Glomerular endothelial cell (primary cell): ENCODE results near the gene KRT14. TPM values are rescaled to one million over a fixed set of nuclear protein-coding genes. Genes with fewer than 3 reads are reported as not detected.
"Not testable (repeated sequence)": the region's sequence is repeated elsewhere in the genome, so short reads cannot be mapped to it uniquely, and the experiment has no call there.

Experiments
- DNase-seq: peaks from one replicate; pipeline ENCODE4 v3.0.0-alpha.2; 2011; ENCODE audit warnings: low read depth, low spot score; ENCODE audit errors: extremely low read depth
- total RNA-seq: library from RNA; depleted of rRNA; stranded (reverse); fragments of >200 nt; gene quantifications from 2 replicates; pipeline ENCODE4 v1.2.3, GENCODE V29; 2015

The KRT14 gene
- total RNA-seq, 1 donor from 2014 or later: not detected

DNA sequence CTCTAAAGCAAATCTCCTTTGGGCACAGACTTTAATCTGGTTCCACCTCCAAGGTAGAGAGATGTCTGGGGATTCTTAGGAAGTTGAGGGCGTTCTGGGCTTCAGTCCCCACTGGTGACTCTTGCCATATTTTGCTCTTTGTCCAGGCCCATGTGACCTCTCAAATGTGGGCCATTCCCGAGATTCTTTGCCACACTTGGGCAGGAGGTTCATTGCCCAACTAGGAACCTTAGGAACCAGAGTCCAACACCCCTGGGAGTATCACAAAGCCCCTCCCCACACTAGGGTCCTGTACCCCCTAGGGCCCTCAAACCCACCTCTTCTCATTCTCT, 6.5 kb downstream of the KRT14 start:
- DNase-seq: no peak

DNA sequence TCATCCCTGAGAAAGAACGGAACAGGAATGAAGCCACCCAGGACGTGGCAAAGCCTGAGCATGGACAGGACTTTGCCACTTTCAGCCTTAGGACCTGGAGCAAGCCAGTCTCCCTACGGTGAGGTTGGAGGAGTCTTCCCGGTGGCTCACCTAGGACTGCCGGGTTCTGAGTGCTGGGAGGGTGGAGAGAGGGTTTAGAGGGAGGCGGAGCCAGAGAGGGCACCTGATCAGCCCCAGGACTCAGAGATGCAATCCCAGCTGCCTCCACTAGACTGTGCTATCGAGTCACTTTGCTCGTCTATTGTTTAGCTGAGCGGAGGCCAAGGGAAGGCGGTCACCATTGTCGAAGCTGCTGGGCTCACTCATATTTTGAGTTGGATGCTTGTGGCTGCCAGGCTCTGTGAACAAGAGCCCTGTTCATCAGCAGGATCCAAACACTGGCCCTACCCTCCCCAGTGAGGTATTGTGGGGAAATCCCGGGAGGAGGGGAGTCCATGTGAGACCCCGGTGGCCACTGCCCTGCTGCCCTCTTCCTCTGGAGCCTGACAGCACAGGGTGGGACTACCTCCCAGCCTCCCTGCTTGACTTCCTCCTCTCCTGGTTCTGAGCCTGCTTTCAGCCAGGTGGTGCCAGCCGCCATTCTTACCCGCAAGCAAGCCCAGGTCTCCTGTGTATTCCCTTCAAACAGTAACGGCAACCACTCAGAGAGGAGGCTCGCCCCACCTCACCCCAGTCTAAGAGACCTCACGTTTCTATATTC, 7.0 kb downstream of the KRT14 start:
- peak; percentile 63 for DNase-seq

DNA sequence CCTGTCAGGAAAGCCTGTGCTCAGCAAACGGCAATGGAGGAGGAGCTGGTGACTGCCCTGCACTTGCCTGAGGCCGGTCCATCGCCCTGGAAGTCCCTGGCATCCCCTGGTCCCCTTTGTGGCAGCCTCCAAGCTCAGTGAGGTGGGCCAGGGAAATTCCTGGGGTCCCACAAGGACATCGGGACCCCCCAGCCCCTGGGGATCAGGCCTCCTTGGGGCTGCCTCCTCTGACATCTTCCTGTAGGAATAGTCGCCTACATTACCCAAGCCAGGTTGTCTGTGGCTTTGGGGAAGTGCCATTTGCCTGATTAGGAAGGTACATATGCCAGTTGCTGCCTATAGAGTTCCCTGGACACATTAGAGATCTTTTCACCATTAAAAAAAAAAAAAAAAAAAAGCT, 7.7 kb downstream of the KRT14 start:
- no peak for DNase-seq

DNA sequence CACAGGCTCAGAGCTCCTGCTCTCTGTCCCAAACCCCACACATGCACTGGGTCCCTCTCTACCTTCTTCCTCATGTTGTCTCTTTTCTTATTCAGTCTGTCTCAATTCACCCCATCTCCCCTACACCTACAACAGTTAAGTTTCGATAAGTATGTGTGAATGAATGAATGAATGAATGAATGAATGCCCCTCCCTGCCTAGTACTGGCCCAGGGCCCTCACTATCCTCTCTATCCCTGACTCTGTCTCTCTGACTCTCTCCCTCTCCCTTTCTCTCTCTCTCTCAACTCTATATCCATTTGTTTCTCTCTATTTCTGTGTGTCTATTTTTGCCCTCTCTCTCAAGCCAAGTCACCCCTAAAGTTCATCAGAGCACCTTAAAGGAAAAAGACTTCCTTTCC, 8.2 kb downstream of the KRT14 start:
- no peak for DNase-seq

DNA sequence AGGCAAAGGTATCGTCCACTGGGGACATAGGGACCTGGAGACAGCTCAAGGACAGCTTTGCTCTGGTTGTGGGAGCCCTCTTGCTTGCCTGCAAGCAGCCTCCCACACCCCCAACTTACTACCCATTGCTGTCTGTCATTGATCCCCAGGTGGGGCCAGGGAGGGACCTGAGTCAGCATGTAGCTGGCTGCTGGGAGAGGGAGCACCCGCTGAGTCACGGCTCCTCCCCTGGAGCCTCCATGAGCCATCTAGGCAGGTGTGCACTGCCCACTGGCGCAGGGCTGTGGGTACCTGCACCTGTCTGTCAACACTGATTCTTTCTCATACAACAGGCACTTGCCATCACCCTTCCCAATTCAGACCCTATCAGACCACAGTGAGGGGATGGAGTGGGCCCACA, 10.0 kb downstream of the KRT14 start:
- not testable (repeated sequence) for DNase-seq

DNA sequence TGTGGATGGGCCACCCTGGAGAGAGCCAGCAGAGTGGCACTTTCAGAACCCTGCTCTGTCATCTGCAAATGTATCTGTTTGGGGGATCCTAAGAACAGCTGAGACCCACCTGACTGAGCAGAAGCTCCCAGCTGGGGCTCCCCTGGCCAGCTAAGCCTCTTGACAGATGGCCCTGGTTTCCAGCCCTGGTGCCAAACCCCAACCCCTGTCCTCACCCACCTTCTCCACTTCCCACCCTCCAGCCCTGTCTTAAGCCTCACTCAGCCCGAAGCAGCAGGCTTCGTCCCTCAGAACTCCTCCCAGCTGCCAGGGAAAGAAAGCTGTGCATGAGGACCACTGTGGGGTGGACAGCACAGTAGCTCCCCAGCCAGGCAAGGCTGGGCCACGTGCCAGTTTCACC, 11.4 kb downstream of the KRT14 start:
- DNase-seq: no peak

DNA sequence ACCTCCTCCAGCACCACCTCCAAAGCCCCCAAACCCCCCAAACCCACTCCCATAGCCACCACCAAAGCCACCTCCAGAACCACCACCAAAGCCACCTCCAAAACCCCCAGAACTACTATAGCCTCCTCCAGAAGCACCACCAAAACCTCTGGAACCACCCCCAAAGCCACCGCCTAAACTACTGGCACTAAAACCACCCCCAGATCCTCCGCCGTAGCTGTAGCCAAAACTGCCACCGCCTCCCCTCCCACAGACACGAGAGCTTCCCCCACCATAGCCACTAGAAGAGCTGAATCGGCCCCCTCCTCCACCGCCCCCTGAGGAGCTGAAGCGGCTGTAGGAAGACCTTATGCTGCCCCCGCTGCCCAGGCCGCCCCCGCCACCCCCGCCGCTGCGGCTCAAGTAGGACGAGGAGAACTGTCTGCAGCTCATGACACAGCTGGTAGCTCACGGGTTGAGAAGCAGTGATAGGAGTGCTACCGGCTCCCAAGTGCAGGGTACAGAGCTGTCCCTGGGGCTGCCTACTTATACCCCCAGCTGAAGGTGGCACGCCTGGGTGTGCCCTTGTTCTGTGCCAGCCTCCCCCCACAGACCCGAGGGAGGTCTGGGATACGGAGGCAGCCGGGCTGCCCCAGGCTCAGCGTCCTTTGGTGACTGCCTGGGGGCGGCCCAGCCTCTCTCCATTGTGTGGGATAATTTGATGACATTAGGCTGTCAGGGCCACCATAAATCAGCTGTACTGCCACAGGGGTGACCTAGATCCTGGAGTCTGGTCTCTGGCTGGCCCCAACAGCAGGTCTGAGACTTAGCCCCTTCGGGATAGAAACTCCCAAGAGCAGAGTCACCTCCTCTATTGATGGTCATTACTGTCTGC, 14.9 kb downstream of the KRT14 start, which contains the start of gene KRT9:
Gene KRT9, minus strand, starts transcription at position 499 of the 874 bp plus-strand sequence. Its CDS starts 67 bp downstream, at position 432.
- no peak for DNase-seq

DNA sequence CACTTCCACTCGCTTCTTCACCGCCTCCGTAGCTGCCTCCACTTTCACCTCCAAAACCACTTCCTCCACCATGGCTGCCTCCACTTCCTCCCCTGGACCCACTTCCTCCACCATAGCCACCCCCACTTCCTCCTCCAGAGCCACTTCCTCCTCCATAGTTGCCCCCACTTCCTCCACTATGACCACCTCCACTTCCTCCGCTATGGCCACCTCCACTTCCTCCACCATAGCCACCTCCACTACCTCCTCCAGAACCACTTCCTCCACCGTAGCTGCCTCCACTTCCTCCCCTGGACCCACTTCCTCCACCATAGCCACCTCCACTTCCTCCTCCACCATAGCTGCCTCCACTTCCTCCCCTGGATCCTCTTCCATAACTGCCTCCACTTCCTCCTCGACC, 19.4 kb downstream of the KRT14 start:
- DNase-seq: no peak

DNA sequence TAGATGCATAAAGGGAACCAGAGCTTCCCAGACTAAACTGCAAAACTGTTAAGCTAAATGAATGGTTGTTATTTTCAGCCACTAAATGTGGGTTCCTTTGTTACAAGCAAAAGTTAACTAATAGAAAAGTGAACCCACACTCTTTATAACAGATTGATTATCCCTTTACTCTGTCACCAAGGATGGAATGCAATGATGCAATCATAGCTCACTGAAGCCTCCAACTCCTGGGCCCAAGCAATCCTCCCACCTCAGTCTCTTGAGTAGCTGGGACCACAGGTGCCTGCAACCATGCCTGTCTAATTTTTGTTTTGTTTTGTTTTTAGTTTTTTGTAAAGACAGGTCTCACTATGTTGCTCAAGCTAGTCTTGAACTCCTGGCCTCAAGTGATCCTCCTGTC, 21.4 kb downstream of the KRT14 start:
- DNase-seq: no peak

DNA sequence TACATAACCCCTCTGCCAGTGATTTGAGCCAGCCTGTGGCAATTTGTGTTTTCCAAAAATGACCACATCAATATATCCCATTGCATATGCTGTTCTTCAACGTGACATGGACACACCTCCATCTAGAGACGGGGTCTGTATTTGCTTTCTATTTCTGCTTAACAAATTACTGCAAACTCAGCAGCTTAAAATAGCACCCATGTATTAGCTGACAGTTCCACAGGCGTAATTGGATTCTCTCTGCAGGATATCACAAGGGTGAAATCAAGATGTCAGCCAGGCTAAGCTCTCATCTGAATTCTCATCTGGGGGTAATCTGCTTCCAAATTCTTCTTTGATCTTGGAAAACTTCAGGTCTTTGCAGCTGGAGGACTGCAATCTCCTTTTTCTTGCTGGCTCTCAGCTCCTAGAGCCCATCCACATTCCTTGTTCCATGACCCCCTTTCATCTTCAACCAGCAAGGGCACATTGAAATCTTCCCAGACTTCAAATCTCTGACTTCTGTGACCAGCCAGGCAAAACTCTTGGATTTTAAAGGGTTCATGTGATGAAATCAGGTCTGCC, 23.0 kb downstream of the KRT14 start:
- no peak for DNase-seq

DNA sequence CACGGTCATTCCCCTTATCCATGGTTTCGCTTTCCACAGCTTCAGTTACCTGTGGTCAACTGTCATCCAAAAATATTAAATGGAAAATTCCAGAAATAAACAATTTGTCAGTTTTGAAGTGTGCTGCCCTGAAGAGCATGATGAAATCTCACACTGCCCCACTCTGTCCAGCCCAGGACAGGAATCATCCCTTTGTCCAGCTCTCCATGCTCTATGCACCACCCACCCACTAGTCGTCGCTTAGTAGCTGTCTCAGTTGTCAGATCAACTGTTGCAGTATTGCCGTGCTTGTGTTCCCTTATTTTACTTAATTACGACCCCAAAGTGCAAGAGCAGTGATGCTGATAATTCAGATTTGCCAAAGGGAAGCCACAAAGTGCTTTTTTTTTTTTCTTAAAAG, 25.1 kb downstream of the KRT14 start:
- DNase-seq: no peak

DNA sequence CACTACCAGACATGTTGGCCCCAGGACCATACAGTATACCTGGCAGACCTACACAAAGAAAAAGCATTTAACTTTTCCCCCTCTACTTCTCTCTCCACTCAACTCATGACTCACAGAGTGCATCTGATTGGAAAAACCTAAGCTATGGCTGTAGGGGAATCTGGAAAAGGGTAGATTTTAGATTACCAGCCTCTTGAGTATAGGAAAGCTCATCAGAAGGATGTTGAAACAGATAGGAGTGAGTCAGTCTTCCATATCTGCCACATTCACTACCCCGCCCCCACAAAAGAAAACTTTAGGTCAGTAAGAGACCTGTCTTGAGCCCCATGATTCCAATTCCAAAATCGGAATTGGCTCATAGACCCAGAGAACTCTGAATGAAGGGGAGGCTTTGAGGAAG, 27.1 kb downstream of the KRT14 start:
- DNase-seq: no peak

DNA sequence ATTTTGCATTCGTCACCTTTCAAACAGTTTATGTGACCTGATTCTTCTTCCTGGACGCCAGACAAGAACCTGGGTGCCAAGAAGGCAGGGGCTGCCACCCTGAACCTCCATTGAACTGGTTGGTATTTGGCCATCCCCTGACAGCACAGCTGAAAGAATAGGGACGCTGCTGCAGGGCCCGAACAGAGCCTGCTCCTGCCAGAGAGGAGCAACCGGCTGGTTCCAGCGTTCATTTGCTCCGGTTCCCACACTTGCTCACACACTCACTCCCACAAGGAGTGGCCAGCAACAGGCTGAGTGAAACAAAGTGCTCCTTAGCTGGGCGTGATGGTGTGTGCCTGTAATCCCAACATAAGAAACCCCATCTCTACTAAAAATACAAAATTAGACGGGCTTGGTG, 29.8 kb downstream of the KRT14 start:
- DNase-seq: no peak

DNA sequence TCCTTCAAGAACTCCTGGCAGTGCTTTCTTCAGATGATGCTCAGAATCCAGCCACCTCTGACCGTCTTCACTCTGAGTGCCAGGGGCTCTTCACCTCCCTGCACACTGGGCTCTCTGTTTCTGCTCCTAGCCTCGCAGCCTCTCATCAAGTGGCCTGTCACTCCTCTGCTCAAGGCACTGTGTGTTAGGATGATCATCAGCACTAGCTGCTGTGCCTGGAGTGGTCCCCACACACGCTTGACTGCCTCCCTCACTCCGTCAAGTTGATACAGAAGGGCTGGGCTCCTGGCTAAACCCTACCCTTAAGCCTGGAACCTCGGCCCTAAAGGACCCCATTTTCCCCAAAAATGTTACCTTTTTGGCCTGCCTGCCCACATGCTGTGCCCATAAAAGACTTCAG, 30.4 kb downstream of the KRT14 start:
- DNase-seq: no peak

DNA sequence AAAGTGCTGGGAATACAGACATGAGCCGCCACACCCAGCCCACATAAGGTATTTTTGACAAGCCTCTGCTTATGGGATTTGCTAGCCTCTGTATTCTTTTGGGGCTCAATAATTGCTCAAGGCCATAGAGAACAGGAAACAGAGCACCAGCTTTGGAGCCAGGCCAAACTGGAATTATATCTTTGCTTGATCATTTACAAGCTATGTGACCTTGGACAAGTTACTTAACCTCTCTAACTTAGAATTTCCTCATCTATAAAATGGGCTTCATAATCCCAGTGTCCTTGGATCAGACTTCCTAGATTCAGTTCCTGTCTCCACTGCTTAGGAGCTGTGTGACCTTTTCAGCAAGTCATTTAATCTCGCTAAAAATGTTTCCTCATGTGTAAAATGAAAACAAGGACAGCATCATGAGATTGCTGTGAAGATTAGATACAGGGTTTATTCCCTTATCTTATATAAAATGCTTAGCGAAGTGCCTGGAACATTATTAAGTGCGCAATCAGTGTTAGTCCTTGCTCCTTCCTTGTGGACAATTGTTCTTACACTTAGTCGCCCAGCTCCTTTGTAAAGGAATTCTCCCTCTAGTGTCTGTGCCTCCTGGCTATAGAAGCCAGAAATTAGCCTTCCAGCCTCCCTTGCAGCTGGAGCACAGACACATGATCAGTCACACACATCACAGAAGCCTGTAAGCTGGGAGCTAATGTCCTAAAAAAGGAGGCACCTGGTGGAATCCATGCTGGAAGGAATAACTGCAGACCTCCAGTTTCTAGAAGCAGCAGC, 31.4 kb downstream of the KRT14 start:
- no peak for DNase-seq

DNA sequence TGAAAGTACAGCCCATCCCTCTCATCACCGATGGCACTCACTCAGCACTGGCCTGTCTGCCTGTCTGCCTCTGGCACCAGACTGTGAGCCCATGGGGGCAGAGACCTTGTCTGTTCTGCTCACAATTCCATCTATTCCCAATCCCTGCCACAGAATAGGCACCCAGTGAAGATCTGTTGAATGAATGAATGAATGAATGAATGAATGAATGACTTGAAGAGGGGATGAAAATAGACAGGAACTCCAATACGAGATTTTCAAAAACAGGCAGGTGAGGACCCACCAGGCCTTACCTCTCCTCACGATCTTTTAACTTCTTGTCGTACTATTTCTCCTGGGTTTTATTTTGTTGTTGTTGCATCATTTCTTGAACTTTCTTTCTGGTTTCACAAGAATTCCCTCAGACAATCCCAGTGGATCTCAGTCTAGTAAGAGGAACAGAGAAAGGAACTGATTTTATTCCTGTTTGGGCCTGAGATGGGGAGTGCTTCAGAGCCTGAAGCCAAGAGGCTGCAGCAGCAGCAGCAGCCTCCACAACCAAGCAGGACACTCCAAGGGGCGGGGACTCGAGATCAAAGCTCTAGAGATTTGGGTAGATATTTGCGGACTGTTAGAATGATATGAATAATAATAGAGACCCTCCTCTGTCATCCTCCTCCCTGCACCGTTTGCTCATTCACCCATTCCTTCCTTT, 32.6 kb downstream of the KRT14 start:
- DNase-seq: no peak

DNA sequence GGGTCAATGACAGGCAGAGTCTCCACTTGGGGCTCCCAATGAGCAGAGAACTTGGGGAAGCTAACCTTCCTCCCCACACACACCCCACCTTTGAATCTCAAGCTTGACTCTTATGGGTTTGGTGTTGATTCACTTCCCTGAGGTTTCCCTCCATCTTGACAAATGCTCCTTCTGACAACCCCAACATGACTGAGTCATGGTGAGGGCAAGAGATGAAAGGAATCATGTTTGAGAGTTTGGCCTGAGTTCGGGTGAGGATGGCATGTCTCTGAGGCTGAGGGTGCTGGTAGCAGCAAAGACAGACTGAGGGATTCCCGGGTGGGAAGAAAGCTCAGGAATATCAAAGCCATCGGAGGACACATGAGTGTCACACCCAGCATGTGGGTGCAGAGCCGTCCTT, 33.5 kb downstream of the KRT14 start:
- DNase-seq: no peak

DNA sequence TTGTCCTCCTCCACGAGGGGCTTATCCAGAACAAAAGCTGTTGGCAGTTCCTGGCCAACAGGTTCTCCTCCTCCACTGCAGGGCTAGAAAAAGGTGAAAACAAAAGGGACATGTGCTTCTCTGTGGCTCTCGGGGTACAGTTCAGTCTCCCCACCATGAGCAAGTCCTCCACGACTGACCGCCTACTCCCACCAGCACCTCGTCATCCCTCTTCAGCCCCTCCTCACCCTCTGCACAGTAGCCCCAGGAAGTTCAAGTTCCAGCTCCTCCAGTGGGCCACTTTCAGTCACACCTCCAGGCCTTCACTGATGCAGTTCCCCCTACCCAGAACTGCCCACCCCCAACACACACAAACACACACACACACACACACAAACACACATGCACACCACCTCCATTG, 34.2 kb downstream of the KRT14 start:
- DNase-seq: no peak

DNA sequence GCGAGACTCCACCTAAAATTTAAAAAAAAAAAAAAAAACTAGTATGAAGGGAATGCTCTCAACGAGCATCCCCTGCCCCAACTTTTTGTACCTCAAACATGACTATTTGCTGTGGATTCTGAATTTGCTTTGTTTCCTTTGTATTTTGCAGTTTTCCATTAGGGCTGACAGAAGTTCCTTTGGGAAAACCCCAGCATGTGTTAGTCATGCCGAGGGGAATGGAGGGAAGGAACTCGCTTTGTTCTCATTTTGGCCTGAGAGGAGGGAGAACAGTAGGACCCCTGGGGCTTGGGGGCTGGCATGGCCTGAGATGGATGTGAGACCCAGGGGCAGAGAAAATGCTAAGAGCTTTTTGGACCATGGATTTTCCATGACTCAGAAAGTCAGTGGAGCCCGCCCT, 35.3 kb downstream of the KRT14 start:
- no peak for DNase-seq

DNA sequence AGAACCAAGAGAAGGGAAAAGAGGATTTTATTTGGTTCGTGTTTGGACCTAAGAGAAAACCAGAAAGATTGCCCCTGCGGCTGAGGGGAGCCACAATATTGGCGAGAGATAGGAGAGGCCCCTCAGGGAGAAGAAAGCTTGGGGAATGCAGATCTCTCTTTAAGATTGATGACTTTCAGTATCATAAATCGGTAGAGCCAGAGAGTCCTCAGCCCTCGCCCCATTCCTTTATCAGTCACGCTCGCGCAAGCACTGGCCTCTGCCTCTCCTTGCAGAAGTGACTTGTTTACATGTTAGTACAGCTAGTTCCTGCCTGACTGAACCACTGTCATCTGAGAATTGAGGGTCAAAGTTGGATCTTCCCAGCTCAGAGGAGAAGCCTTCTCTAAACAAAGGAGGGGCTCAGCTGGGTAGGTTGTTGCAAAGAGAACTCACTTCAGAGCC, 37.1 kb downstream of the KRT14 start:
- no peak for DNase-seq
